IPS-20b (cell line): ENCODE measurements around the gene RAET1G.
"Not testable (repeated sequence)": the region's sequence is repeated elsewhere in the genome, so short reads cannot be mapped to it uniquely, and the experiment has no call there.

ENCODE experiments used
- H3K27ac ChIP-seq: one replicate; pipeline ENCODE4 v1.5.1; 2013; ENCODE audit warnings: low read length
- H3K27me3 ChIP-seq: 2 replicates; pipeline ENCODE4 v1.6.1; 2013; ENCODE audit warnings: mild to moderate bottlenecking, low read length, inconsistent platforms; ENCODE audit not compliant: insufficient read depth
- H3K36me3 ChIP-seq: 2 replicates; pipeline ENCODE4 v1.6.1; 2013; ENCODE audit warnings: low read depth, mild to moderate bottlenecking, inconsistent platforms, low read length, moderate library complexity; ENCODE audit not compliant: insufficient read depth
- H3K4me1 ChIP-seq: 2 replicates; pipeline ENCODE4 v1.6.1; 2013; ENCODE audit warnings: mild to moderate bottlenecking, control low read depth, inconsistent platforms, low read length, moderate library complexity; ENCODE audit not compliant: insufficient read depth
- H3K4me3 ChIP-seq: 2 replicates; pipeline ENCODE4 v1.5.1; 2013; ENCODE audit warnings: mild to moderate bottlenecking, low read length, inconsistent platforms
- H3K9ac ChIP-seq: 2 replicates; pipeline ENCODE4 v1.6.1; 2013; ENCODE audit warnings: low read depth, mild to moderate bottlenecking, inconsistent platforms, low read length, moderate library complexity
- H3K9me3 ChIP-seq: 2 replicates; pipeline ENCODE4 v1.6.1; 2013; ENCODE audit warnings: mild to moderate bottlenecking, low read depth, low read length, inconsistent platforms; ENCODE audit not compliant: insufficient read depth

RAET1G gene

GRCh38 chr6:149927025-149927424 lies 4.1 kb upstream of the RAET1G start:
- H3K27me3 ChIP-seq = peaks cover 90% of the 10 kb centered on the region
- H3K4me3 ChIP-seq, H3K9ac ChIP-seq, H3K36me3 ChIP-seq, H3K9me3 ChIP-seq, H3K4me1 ChIP-seq, H3K27ac ChIP-seq: not testable (repeated sequence)

- H3K36me3 ChIP-seq = no peaks in the 10 kb centered on the region
- H3K4me3 ChIP-seq = peak overlapping the region; percentile 70
- H3K4me1 ChIP-seq = no peaks in the 10 kb centered on the region
- no peak overlapping the region for H3K27ac ChIP-seq
- no peaks in the 10 kb centered on the region; the same call in 1 of the 2 replicates for H3K9me3 ChIP-seq
- no peak overlapping the region for H3K9ac ChIP-seq
- peaks cover 90% of the 10 kb centered on the region for H3K27me3 ChIP-seq
These were observed 3.3 kb upstream of the RAET1G start for GRCh38 chr6:149925974-149926777.

- Histone ChIP-seq H3K9me3 (no peaks in the 10 kb centered on the region; the same call in 1 of the 2 replicates), H3K36me3 (no peaks in the 10 kb centered on the region), H3K9ac (no peak overlapping the region), H3K4me1 (no peaks in the 10 kb centered on the region), H3K4me3 (peak overlapping the region; percentile 70), H3K27ac (no peak overlapping the region), H3K27me3 (peaks cover 90% of the 10 kb centered on the region)
These were observed 2.5 kb upstream of the RAET1G start for GRCh38 chr6:149925253-149925973.

GRCh38 chr6:149924933-149925252 lies 2.0 kb upstream of the RAET1G start:
- no peaks in the 10 kb centered on the region; the same call in 1 of the 2 replicates for H3K9me3 ChIP-seq
- 0 out of 2 replicates have a peak overlapping the region, but pooled peaks have one; percentile 70 for H3K4me3 ChIP-seq
- H3K27me3 ChIP-seq = peaks cover 90% of the 10 kb centered on the region
- no peaks in the 10 kb centered on the region for H3K36me3 ChIP-seq
- H3K27ac ChIP-seq = no peak overlapping the region
- no peak overlapping the region for H3K9ac ChIP-seq
- H3K4me1 ChIP-seq = no peaks in the 10 kb centered on the region

GRCh38 chr6:149924206-149924932 lies 1.4 kb upstream of the RAET1G start:
- H3K27me3 ChIP-seq = peaks cover 87% of the 10 kb centered on the region
- H3K36me3 ChIP-seq = no peaks in the 10 kb centered on the region
- no peak overlapping the region for H3K27ac ChIP-seq
- H3K4me3 ChIP-seq = no peak overlapping the region
- no peak overlapping the region for H3K9ac ChIP-seq
- no peaks in the 10 kb centered on the region; the same call in 1 of the 2 replicates for H3K9me3 ChIP-seq
- H3K4me1 ChIP-seq = no peaks in the 10 kb centered on the region

- Histone ChIP-seq H3K36me3 (no peaks in the 10 kb centered on the region), H3K27me3 (peaks cover 86% of the 10 kb centered on the region), H3K9me3 (no peaks in the 10 kb centered on the region; the same call in 1 of the 2 replicates), H3K4me3 (peak overlapping the region; percentile 61), H3K27ac (no peak overlapping the region), H3K4me1 (no peaks in the 10 kb centered on the region), H3K9ac (no peak overlapping the region)
These were observed 536 bp upstream of the RAET1G start for GRCh38 chr6:149923327-149923986.

- H3K36me3 ChIP-seq, H3K9ac ChIP-seq, H3K27ac ChIP-seq, H3K9me3 ChIP-seq, H3K4me1 ChIP-seq: not testable (repeated sequence)
- peak overlapping the region; percentile 61 for H3K4me3 ChIP-seq
- H3K27me3 ChIP-seq = peaks cover 87% of the 10 kb centered on the region
These were observed 830 bp downstream of the RAET1G start for GRCh38 chr6:149922091-149922490.

- Histone ChIP-seq H3K4me3 (no peak overlapping the region), H3K27ac (no peak overlapping the region), H3K27me3 (peaks cover 82% of the 10 kb centered on the region), H3K9ac (no peak overlapping the region), H3K4me1 (no peaks in the 10 kb centered on the region), H3K36me3 (no peaks in the 10 kb centered on the region), H3K9me3 (no peaks in the 10 kb centered on the region; the same call in 1 of the 2 replicates)
These were observed 1.6 kb downstream of the RAET1G start for GRCh38 chr6:149921361-149921760.

GRCh38 chr6:149919834-149920225 lies 3.1 kb downstream of the RAET1G start:
- no peak overlapping the region for H3K4me3 ChIP-seq
- no peak overlapping the region for H3K9ac ChIP-seq
- H3K4me1 ChIP-seq = no peaks in the 10 kb centered on the region
- H3K36me3 ChIP-seq = no peaks in the 10 kb centered on the region
- H3K9me3 ChIP-seq = no peaks in the 10 kb centered on the region; the same call in 1 of the 2 replicates
- no peak overlapping the region for H3K27ac ChIP-seq
- H3K27me3 ChIP-seq = peaks cover 67% of the 10 kb centered on the region

- H3K27ac ChIP-seq, H3K9me3 ChIP-seq, H3K4me1 ChIP-seq, H3K9ac ChIP-seq, H3K36me3 ChIP-seq, H3K4me3 ChIP-seq: not testable (repeated sequence)
- peaks cover 63% of the 10 kb centered on the region for H3K27me3 ChIP-seq
These were observed 3.6 kb downstream of the RAET1G start for GRCh38 chr6:149919126-149919833.
